Mammary epithelial cell (primary cell): ENCODE results near the gene NUP214.

ENCODE experiments used
- CTCF ChIP-seq, 2 donors: IDR thresholded peaks in 1 of 2; conservative IDR thresholded peaks in 1 of 2; 2 replicates each; pipeline ENCODE4 v1.5.1; 2011 to 2012; ENCODE audit warnings: inconsistent platforms in 2 of 2, low read length in 2 of 2, mild to moderate bottlenecking in 2 of 2, control low read depth in 1 of 2, low read depth in 1 of 2; ENCODE audit not compliant: insufficient read depth in 1 of 2; ENCODE audit errors: extremely low read depth in 1 of 2
- EZH2 ChIP-seq: IDR thresholded peaks from 2 replicates; pipeline ENCODE4 v1.6.1; 2012; ENCODE audit warnings: low read length, inconsistent platforms, borderline replicate concordance

- TF ChIP-seq CTCF (conservative IDR thresholded peaks at IDR 0.05 in 1 of 2, IDR thresholded peaks at IDR 0.05 in 1 of 2; ENCODE audit: extremely low read depth in 1 of 2, insufficient read depth in 1 of 2, low read depth in 1 of 2, low read length in 2 of 2) (no peak), EZH2 (no peak)
These were observed 89.5 kb downstream of the NUP214 start for GRCh38 chr9:131214876-131215275.
